ENCODE results near the gene APOBEC3A.

APOBEC3A gene

GRCh38 chr22:38955250-38955905 lies 2.0 kb upstream of the APOBEC3A start:
- no peaks in the 10 kb centered on the region for H3K27me3 ChIP-seq (ENCODE audit: low read length)
- no peaks in the 10 kb centered on the region for H3K79me2 ChIP-seq (ENCODE audit: insufficient read depth, low read length)
- H3K27ac ChIP-seq (ENCODE audit: low read depth, low read length): no peak overlapping the region
- no peaks in the 10 kb centered on the region for H3K36me3 ChIP-seq (ENCODE audit: low read length)
- TF ChIP-seq EZH2phosphoT487 (conservative IDR thresholded peaks at IDR 0.05; ENCODE audit: low read length) (no peak), CTCF (IDR thresholded peaks at IDR 0.05; ENCODE audit: insufficient read depth, low read length, poor library complexity, severe bottlenecking) (no peak)
- no peak overlapping the region for H2AFZ ChIP-seq (ENCODE audit: low read depth, low read length, severe bottlenecking)
- H3K9me2 ChIP-seq (replicated peaks; ENCODE audit: insufficient read depth, low read length): no peaks in the 10 kb centered on the region
- no peak overlapping the region for H3K4me2 ChIP-seq (ENCODE audit: low read depth, low read length, poor library complexity, severe bottlenecking)
- no peaks in the 10 kb centered on the region for H3F3A ChIP-seq (ENCODE audit: insufficient read depth)
- no peaks in the 10 kb centered on the region for H3K9me3 ChIP-seq (ENCODE audit: insufficient read depth, low read length)
- H4K20me1 ChIP-seq (ENCODE audit: low read depth, low read length): no peaks in the 10 kb centered on the region
- H3K9ac ChIP-seq (ENCODE audit: low read length): no peak overlapping the region
- no peak overlapping the region for H3K4me3 ChIP-seq (ENCODE audit: insufficient read depth, low read length, poor library complexity, severe bottlenecking)

GRCh38 chr22:38955926-38956325 lies 1.5 kb upstream of the APOBEC3A start:
- H3F3A ChIP-seq (ENCODE audit: insufficient read depth): no peaks in the 10 kb centered on the region
- H2AFZ ChIP-seq (ENCODE audit: low read depth, low read length, severe bottlenecking): no peak overlapping the region
- H3K9me2 ChIP-seq (replicated peaks; ENCODE audit: insufficient read depth, low read length): no peaks in the 10 kb centered on the region
- H3K9me3 ChIP-seq (ENCODE audit: insufficient read depth, low read length): no peaks in the 10 kb centered on the region
- no peak overlapping the region for H3K9ac ChIP-seq (ENCODE audit: low read length)
- no peak overlapping the region for H3K4me2 ChIP-seq (ENCODE audit: low read depth, low read length, poor library complexity, severe bottlenecking)
- H3K27me3 ChIP-seq (ENCODE audit: low read length): no peaks in the 10 kb centered on the region
- no peak for TF ChIP-seq CTCF (IDR thresholded peaks at IDR 0.05; ENCODE audit: insufficient read depth, low read length, poor library complexity, severe bottlenecking)
- no peaks in the 10 kb centered on the region for H3K79me2 ChIP-seq (ENCODE audit: insufficient read depth, low read length)
- no peak overlapping the region for H3K4me3 ChIP-seq (ENCODE audit: insufficient read depth, low read length, poor library complexity, severe bottlenecking)
- no peak overlapping the region for H3K27ac ChIP-seq (ENCODE audit: low read depth, low read length)
- no peaks in the 10 kb centered on the region for H4K20me1 ChIP-seq (ENCODE audit: low read depth, low read length)
- H3K36me3 ChIP-seq (ENCODE audit: low read length): no peaks in the 10 kb centered on the region

- Histone ChIP-seq H3K9me2 (replicated peaks; ENCODE audit: insufficient read depth, low read length) (no peaks in the 10 kb centered on the region), H3F3A (ENCODE audit: insufficient read depth) (no peaks in the 10 kb centered on the region), H3K36me3 (ENCODE audit: low read length) (no peaks in the 10 kb centered on the region), H3K4me2 (ENCODE audit: low read depth, low read length, poor library complexity, severe bottlenecking) (no peak overlapping the region), H3K79me2 (ENCODE audit: insufficient read depth, low read length) (no peaks in the 10 kb centered on the region), H4K20me1 (ENCODE audit: low read depth, low read length) (no peaks in the 10 kb centered on the region), H2AFZ (ENCODE audit: low read depth, low read length, severe bottlenecking) (no peak overlapping the region), H3K4me3 (ENCODE audit: insufficient read depth, low read length, poor library complexity, severe bottlenecking) (no peak overlapping the region), H3K9ac (ENCODE audit: low read length) (no peak overlapping the region), H3K27me3 (ENCODE audit: low read length) (no peaks in the 10 kb centered on the region), H3K9me3 (ENCODE audit: insufficient read depth, low read length) (no peaks in the 10 kb centered on the region), H3K27ac (ENCODE audit: low read depth, low read length) (no peak overlapping the region)
- TF ChIP-seq CTCF (IDR thresholded peaks at IDR 0.05; ENCODE audit: insufficient read depth, low read length, poor library complexity, severe bottlenecking) (no peak), EZH2phosphoT487 (conservative IDR thresholded peaks at IDR 0.05; ENCODE audit: low read length) (no peak)
Observed at GRCh38 chr22:38956551-38956950, 858 bp upstream of the APOBEC3A start.
